ENCODE measurements around the gene STAC2. TPM values are rescaled to one million over a fixed set of nuclear protein-coding genes. Genes with fewer than 3 reads are reported as not detected.

The STAC2 gene
- polyA plus RNA-seq, 1 of the 3 experiments (the other 2 are of a cell fraction): 0.07 TPM

- no peak for TF ChIP-seq SIN3A (IDR thresholded peaks at IDR 0.05; ENCODE audit: borderline replicate concordance, low read depth, low read length)
- no peak for TF ChIP-seq TEAD4 (IDR thresholded peaks at IDR 0.05; ENCODE audit: borderline replicate concordance, insufficient read depth)
- no peak for TF ChIP-seq CHD2 (IDR thresholded peaks at IDR 0.05; ENCODE audit: low read length, partially characterized antibody)
- TF ChIP-seq MAX (IDR thresholded peaks at IDR 0.05; ENCODE audit: low read depth): no peak
- TF ChIP-seq RXRA (IDR thresholded peaks at IDR 0.05; ENCODE audit: borderline replicate concordance, low read depth): no peak
These were observed 6.8 kb downstream of the STAC2 start (continued) for GRCh38 chr17:39218906-39219305.

- Histone ChIP-seq H3K79me2 (ENCODE audit: insufficient read depth) (no peaks in the 10 kb centered on the region), H3K27ac (ENCODE audit: low read depth in 2 of 2, low read length in 1 of 2) (no peak overlapping the region), H3F3A (replicated peaks; ENCODE audit: insufficient read depth) (no peaks in the 10 kb centered on the region), H3K9ac (no peak overlapping the region), H3K36me3 (replicated peaks in 1 of 2; ENCODE audit: control insufficient read depth in 1 of 2, insufficient read depth in 2 of 2, low read length in 1 of 2) (no peaks in the 10 kb centered on the region), H3K4me1 (ENCODE audit: control insufficient read depth in 1 of 2, insufficient read depth in 2 of 2, low read depth in 1 of 2, low read length in 1 of 2) (no peaks in the 10 kb centered on the region), H3K9me3 (no peaks in the 10 kb centered on the region), H2AFZ (ENCODE audit: low read depth) (no peak overlapping the region), H3K4me3 (ENCODE audit: low read depth in 2 of 2, low read length in 1 of 2) (no peak overlapping the region), H3K27me3 (ENCODE audit: insufficient read depth) (no peaks in the 10 kb centered on the region), H3K9me2 (no peaks in the 10 kb centered on the region), H4K20me1 (ENCODE audit: insufficient read depth) (no peaks in the 10 kb centered on the region), H3K4me2 (no peak overlapping the region)
- ChIA-PET POLR2A (no interaction called here), CTCF (interaction anchor here (0.7 to 4.3 kb wide), 8 partner anchors 9 to 53 kb away, joined by 3 to 25 read pairs (median 4); no protein-coding TSS in a partner anchor)
- 59% methylated on average over 19 of the region's 24 CpGs for WGBS (ENCODE audit: low lambda C conversion rate)
- TF ChIP-seq YY1 (IDR thresholded peaks at IDR 0.05; ENCODE audit: low read depth) (no peak), JUND (IDR thresholded peaks at IDR 0.05) (no peak)
- DNase-seq: no peak
These were observed 7.9 kb downstream of the STAC2 start for GRCh38 chr17:39217734-39218369.

- WGBS (ENCODE audit: low lambda C conversion rate): 58% methylated on average over 2 of the region's 9 CpGs
- no peak for DNase-seq
These were observed 11.9 kb downstream of the STAC2 start for GRCh38 chr17:39213852-39214251.

More at GRCh38 chr17:39213852-39214251, 11.9 kb downstream of the STAC2 start:
- Histone ChIP-seq H3K79me2 (ENCODE audit: insufficient read depth) (no peaks in the 10 kb centered on the region), H3K27me3 (ENCODE audit: insufficient read depth) (no peaks in the 10 kb centered on the region), H3K9me3 (no peaks in the 10 kb centered on the region), H3K4me1 (ENCODE audit: control insufficient read depth in 1 of 2, insufficient read depth in 2 of 2, low read depth in 1 of 2, low read length in 1 of 2) (peaks cover 7 to 9% of the 10 kb centered on the region in 2 experiments; a peak in 2 of 4 replicates), H4K20me1 (ENCODE audit: insufficient read depth) (no peaks in the 10 kb centered on the region), H3K9me2 (no peaks in the 10 kb centered on the region), H3F3A (replicated peaks; ENCODE audit: insufficient read depth) (no peaks in the 10 kb centered on the region), H3K9ac (no peak overlapping the region), H2AFZ (ENCODE audit: low read depth) (no peak overlapping the region), H3K4me2 (no peak overlapping the region), H3K36me3 (replicated peaks in 1 of 2; ENCODE audit: control insufficient read depth in 1 of 2, insufficient read depth in 2 of 2, low read length in 1 of 2) (no peaks in the 10 kb centered on the region), H3K4me3 (ENCODE audit: low read depth in 2 of 2, low read length in 1 of 2) (no peak overlapping the region), H3K27ac (ENCODE audit: low read depth in 2 of 2, low read length in 1 of 2) (no peak overlapping the region)
- ChIA-PET CTCF (interaction anchor here (0.9 to 29.0 kb wide), 3 partner anchors 12 to 334 kb away, joined by 3 to 781 read pairs (median 3); partner anchors contain the start of gene STAC2), POLR2A (no interaction called here)
- TF ChIP-seq FOSL2 (IDR thresholded peaks at IDR 0.05; ENCODE audit: borderline replicate concordance, low read depth): no peak
- peak; percentile 59; the same call in 1 of the 2 replicates for TF ChIP-seq USF1 (IDR thresholded peaks at IDR 0.05; ENCODE audit: borderline replicate concordance, low read depth)

All from SK-N-SH (cell line).